HepG2 (cell line): ENCODE results near the gene IFIT2. TPM values are rescaled to one million over a fixed set of nuclear protein-coding genes. Genes with fewer than 3 reads are reported as not detected.

ENCODE experiments used
- ATAC-seq: fragments of 200-7000 bp; cut with Tn5 transposase; 3 replicates; pipeline ENCODE4 v1.9.1; 2020; ENCODE audit warnings: mild to moderate bottlenecking, moderate library complexity
- BruUV-seq: library from RNA; stranded (reverse); fragments of 400-500 nt; replicated peaks from 2 replicates; lab custom pipeline; 2021; lab: Mats Ljungman, UMichigan
- CTCF ChIA-PET: fragments of 300-600 bp; formaldehyde crosslinking; extraction: SDS; loops from one replicate; lab custom pipeline; 2021; ENCODE audit warnings: low total read pairs, inconsistent platforms, low intra/inter-chr PET ratio; lab: Yijun Ruan, JAX
- POLR2A ChIA-PET: fragments of 350-600 bp; sonication (Branson Sonifier 250); formaldehyde crosslinking; loops from one replicate; lab custom pipeline; 2020; ENCODE audit warnings: antibody characterized with exemption, inconsistent platforms; lab: Yijun Ruan, JAX
- DNase-seq: peaks from one replicate; pipeline ENCODE4 v3.0.0-alpha.2; 2015; ENCODE audit warnings: low spot score
- FAIRE-seq: peaks from 3 replicates; lab custom pipeline; 2011; peaks lifted over from hg19 to GRCh38; lab: Jason Lieb, UNC
- H2AFZ ChIP-seq: one replicate; pipeline ENCODE4 v1.6.1; 2011; ENCODE audit warnings: low read length, inconsistent platforms
- H3K27ac ChIP-seq: fragments of 300-600 bp; 3 replicates; pipeline ENCODE4 v1.8.0; 2011; ENCODE audit warnings: mixed run types, mild to moderate bottlenecking, mixed read lengths, low read length, inconsistent platforms; ENCODE audit not compliant: insufficient read depth; ENCODE audit errors: extremely low read length
- H3K27me3 ChIP-seq, 2 experiments: fragments of 200-600 bp in 1 of 2; 2 replicates in 1 of 2; 3 replicates in 1 of 2; pipeline versions ENCODE4 v1.6.0 to v1.8.0; 2011; ENCODE audit warnings: low read length in 2 of 2, mild to moderate bottlenecking in 2 of 2, moderate library complexity in 2 of 2, inconsistent platforms in 1 of 2; ENCODE audit not compliant: insufficient read depth in 2 of 2, control insufficient read depth in 1 of 2
- H3K36me3 ChIP-seq, 2 experiments: fragments of 200-600 bp in 1 of 2; replicated peaks in 1 of 2; 2 replicates in 1 of 2; 3 replicates in 1 of 2; pipeline versions ENCODE4 v1.5.1 to v1.8.0; 2011; ENCODE audit warnings: low read length in 2 of 2, inconsistent platforms in 1 of 2; ENCODE audit not compliant: insufficient read depth in 2 of 2, control insufficient read depth in 1 of 2
- H3K4me1 ChIP-seq: 2 replicates; pipeline ENCODE4 v1.5.1; 2012; ENCODE audit warnings: low read length, inconsistent platforms; ENCODE audit not compliant: insufficient read depth
- H3K4me2 ChIP-seq: 2 replicates; pipeline ENCODE4 v1.6.0; 2011; ENCODE audit warnings: low read depth, low read length, inconsistent platforms
- H3K4me3 ChIP-seq, 3 experiments: fragments of 200-600 bp in 1 of 3; sonication (generic), shearing (Covaris generic) in 1 of 3; replicated peaks in 1 of 3; 2 replicates each; pipeline ENCODE4 v1.5.1; 2011 to 2016; ENCODE audit warnings: low read length in 3 of 3, inconsistent platforms in 2 of 3, low read depth in 2 of 3, mild to moderate bottlenecking in 2 of 3, control low read depth in 1 of 3, mixed read lengths in 1 of 3; ENCODE audit not compliant: insufficient read depth in 1 of 3
- H3K79me2 ChIP-seq: one replicate; pipeline ENCODE4 v1.6.1; 2011; ENCODE audit warnings: low read length, inconsistent platforms; ENCODE audit not compliant: insufficient read depth
- H3K9ac ChIP-seq: 2 replicates; pipeline ENCODE4 v1.6.0; 2011; ENCODE audit warnings: mild to moderate bottlenecking, low read depth, low read length, inconsistent platforms; ENCODE audit not compliant: insufficient read depth
- H3K9me3 ChIP-seq: 2 replicates; pipeline ENCODE4 v1.5.1; 2012; ENCODE audit warnings: mild to moderate bottlenecking, low read length
- H4K20me1 ChIP-seq: 2 replicates; pipeline ENCODE4 v1.6.0; 2011; ENCODE audit warnings: inconsistent platforms, mild to moderate bottlenecking, low read length, moderate library complexity; ENCODE audit not compliant: insufficient read depth
- ARNTL ChIP-seq: sonication (generic); formaldehyde crosslinking; IDR thresholded peaks from 2 replicates; pipeline ENCODE4 v1.4.0; 2020; ENCODE audit warnings: mild to moderate bottlenecking, missing genetic modification reagents
- CCAR2 ChIP-seq: fragments of 200-400 bp; formaldehyde crosslinking; optimal IDR thresholded peaks from 2 replicates; pipeline ENCODE3; 2018; ENCODE audit warnings: low read depth, mild to moderate bottlenecking, low read length, moderate library complexity
- CENPX ChIP-seq: sonication (generic); formaldehyde crosslinking; IDR thresholded peaks from 2 replicates; pipeline ENCODE4 v1.9.0; 2021; ENCODE audit warnings: mild to moderate bottlenecking, missing genetic modification reagents, moderate library complexity
- ESRRA ChIP-seq: sonication (generic); formaldehyde crosslinking; IDR thresholded peaks from 2 replicates; pipeline ENCODE4 v1.5.1; 2020; ENCODE audit warnings: mild to moderate bottlenecking, low read depth, missing genetic modification reagents
- GABPA ChIP-seq, 2 experiments: IDR thresholded peaks; 2 replicates each; pipeline ENCODE4 v1.6.1; 2011 to 2016; ENCODE audit warnings: low read depth in 2 of 2, low read length in 1 of 2, missing biosample characterization in 1 of 2, missing genetic modification characterization in 1 of 2
- MLLT10 ChIP-seq: sonication (generic); formaldehyde crosslinking; IDR thresholded peaks from 2 replicates; pipeline ENCODE4 v1.4.0; 2020; ENCODE audit warnings: missing genetic modification reagents
- SP5 ChIP-seq: IDR thresholded peaks from 2 replicates; pipeline ENCODE4 v1.6.1; 2016; ENCODE audit warnings: low read depth, borderline replicate concordance
- ZKSCAN5 ChIP-seq: sonication (generic); formaldehyde crosslinking; IDR thresholded peaks from 2 replicates; pipeline ENCODE4 v1.5.1; 2020; ENCODE audit warnings: mild to moderate bottlenecking, missing genetic modification reagents
- ZNF235 ChIP-seq: sonication (generic); formaldehyde crosslinking; IDR thresholded peaks from 2 replicates; pipeline ENCODE4 v1.8.1; 2023; ENCODE audit warnings: mild to moderate bottlenecking, missing genetic modification reagents, borderline replicate concordance
- ZNF251 ChIP-seq: sonication (generic); formaldehyde crosslinking; IDR thresholded peaks from 2 replicates; pipeline ENCODE4 v1.9.0; 2021; ENCODE audit warnings: mild to moderate bottlenecking, missing genetic modification reagents
- ZNF30 ChIP-seq: sonication (generic); formaldehyde crosslinking; IDR thresholded peaks from 2 replicates; pipeline ENCODE4 v1.5.0; 2020; ENCODE audit warnings: mild to moderate bottlenecking, missing genetic modification reagents
- ZNF326 ChIP-seq: sonication (generic); formaldehyde crosslinking; IDR thresholded peaks from 2 replicates; pipeline ENCODE4 v1.4.0; 2020; ENCODE audit warnings: missing genetic modification reagents, borderline replicate concordance
- in situ Hi-C: cut with HindIII; loops from 2 replicates; pipeline ENCODE4 v1.10.0; 2017; ENCODE audit warnings: low pct_unique_long_range_greater_than_20kb; ENCODE audit not compliant: extremely low pct_ligation_motif_present
- intact Hi-C: fragments of 100-400 bp; cut with micrococcal nuclease; formaldehyde crosslinking; loops from one replicate; pipeline ENCODE4 v1.10.0; 2022; ENCODE audit not compliant: unreplicated experiment
- polyA plus RNA-seq, 8 experiments: library from polyadenylated mRNA; depleted of rRNA in 3 of 8; stranded (reverse) in 7 of 8; unstranded in 1 of 8; fragments of >200 nt; fragmentation: Illumina TruSeq in 4 of 8; extraction: Trizol in 4 of 8; gene quantifications; 2 replicates each; pipeline versions ENCODE4 v1.2.1 to v1.2.3, GENCODE V29; 2011 to 2016; ENCODE audit warnings: low read depth in 4 of 8, missing spikeins in 1 of 8, mixed read lengths in 1 of 8; ENCODE audit not compliant: insufficient read depth in 1 of 8
- total RNA-seq, 5 experiments: library from RNA; depleted of rRNA; stranded (reverse); fragments of >200 nt; fragmentation: Illumina TruSeq; extraction: Trizol; gene quantifications; 2 replicates each; pipeline ENCODE4 v1.2.3, GENCODE V29; 2016; ENCODE audit warnings: low read depth in 1 of 5
- TF ChIP-seq, protein P1 (sequence below): sonication (generic); formaldehyde crosslinking; IDR thresholded peaks from 2 replicates; pipeline ENCODE4 v1.4.0; 2020; ENCODE audit warnings: missing genetic modification reagents, borderline replicate concordance
- TF ChIP-seq, protein P2 (sequence below): sonication (generic); formaldehyde crosslinking; IDR thresholded peaks from 2 replicates; pipeline ENCODE4 v1.8.0; 2022; ENCODE audit warnings: mild to moderate bottlenecking, missing genetic modification reagents, moderate library complexity

The IFIT2 gene
- total and polyA plus RNA-seq, 2 of the 13 experiments (the other 11 are each of a cell fraction or from before 2014, with no cell fraction given): 0.04 to 0.15 TPM

DNA sequence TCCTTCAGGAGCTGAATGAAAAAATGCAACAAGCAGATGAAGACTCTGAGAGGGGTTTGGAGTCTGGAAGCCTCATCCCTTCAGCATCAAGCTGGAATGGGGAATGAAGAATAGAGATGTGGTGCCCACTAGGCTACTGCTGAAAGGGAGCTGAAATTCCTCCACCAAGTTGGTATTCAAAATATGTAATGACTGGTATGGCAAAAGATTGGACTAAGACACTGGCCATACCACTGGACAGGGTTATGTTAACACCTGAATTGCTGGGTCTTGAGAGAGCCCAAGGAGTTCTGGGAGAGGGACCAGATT is 5.4 kb downstream of the IFIT2 start:
- no TSS peak for BruUV-seq
- H3K4me2 ChIP-seq: no peak overlapping the region
- H3K79me2 ChIP-seq: no peaks in the 10 kb centered on the region
- FAIRE-seq (no peak), DNase-seq (no peak), ATAC-seq (no peak)
- peaks cover 23% of the 10 kb centered on the region for H3K4me1 ChIP-seq
- H3K36me3 ChIP-seq: no peaks in the 10 kb centered on the region
- no peak overlapping the region for H3K27ac ChIP-seq
- no peaks in the 10 kb centered on the region for H4K20me1 ChIP-seq
- H3K9me3 ChIP-seq: no peaks in the 10 kb centered on the region
- POLR2A ChIA-PET: no interaction called here
- in situ Hi-C loops: no loop called here
- H3K9ac ChIP-seq: no peak overlapping the region
- TF ChIP-seq SP5: no peak
- TF ChIP-seq MLLT10 (CRISPR knock-in tag): no peak
- TF ChIP-seq ZNF326 (CRISPR knock-in tag): no peak
- no peak for TF ChIP-seq ESRRA (CRISPR knock-in tag)
- TF ChIP-seq CENPX (CRISPR knock-in tag): no peak
- no peak for TF ChIP-seq ZKSCAN5 (CRISPR knock-in tag)
- TF ChIP-seq GABPA (IDR thresholded peaks at IDR 0.05; ENCODE audit: low read depth, low read length): no peak
- TF ChIP-seq GABPA (CRISPR knock-in tag; IDR thresholded peaks at IDR 0.05; ENCODE audit: low read depth): no peak
- TF ChIP-seq, protein P1, sequence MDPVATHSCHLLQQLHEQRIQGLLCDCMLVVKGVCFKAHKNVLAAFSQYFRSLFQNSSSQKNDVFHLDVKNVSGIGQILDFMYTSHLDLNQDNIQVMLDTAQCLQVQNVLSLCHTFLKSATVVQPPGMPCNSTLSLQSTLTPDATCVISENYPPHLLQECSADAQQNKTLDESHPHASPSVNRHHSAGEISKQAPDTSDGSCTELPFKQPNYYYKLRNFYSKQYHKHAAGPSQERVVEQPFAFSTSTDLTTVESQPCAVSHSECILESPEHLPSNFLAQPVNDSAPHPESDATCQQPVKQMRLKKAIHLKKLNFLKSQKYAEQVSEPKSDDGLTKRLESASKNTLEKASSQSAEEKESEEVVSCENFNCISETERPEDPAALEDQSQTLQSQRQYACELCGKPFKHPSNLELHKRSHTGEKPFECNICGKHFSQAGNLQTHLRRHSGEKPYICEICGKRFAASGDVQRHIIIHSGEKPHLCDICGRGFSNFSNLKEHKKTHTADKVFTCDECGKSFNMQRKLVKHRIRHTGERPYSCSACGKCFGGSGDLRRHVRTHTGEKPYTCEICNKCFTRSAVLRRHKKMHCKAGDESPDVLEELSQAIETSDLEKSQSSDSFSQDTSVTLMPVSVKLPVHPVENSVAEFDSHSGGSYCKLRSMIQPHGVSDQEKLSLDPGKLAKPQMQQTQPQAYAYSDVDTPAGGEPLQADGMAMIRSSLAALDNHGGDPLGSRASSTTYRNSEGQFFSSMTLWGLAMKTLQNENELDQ (CRISPR knock-in tag): no peak
- no peak for TF ChIP-seq ZNF251 (CRISPR knock-in tag)
- TF ChIP-seq ARNTL (CRISPR knock-in tag): no peak
- TF ChIP-seq, protein P2, sequence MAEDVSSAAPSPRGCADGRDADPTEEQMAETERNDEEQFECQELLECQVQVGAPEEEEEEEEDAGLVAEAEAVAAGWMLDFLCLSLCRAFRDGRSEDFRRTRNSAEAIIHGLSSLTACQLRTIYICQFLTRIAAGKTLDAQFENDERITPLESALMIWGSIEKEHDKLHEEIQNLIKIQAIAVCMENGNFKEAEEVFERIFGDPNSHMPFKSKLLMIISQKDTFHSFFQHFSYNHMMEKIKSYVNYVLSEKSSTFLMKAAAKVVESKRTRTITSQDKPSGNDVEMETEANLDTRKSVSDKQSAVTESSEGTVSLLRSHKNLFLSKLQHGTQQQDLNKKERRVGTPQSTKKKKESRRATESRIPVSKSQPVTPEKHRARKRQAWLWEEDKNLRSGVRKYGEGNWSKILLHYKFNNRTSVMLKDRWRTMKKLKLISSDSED (CRISPR knock-in tag): no peak
- TF ChIP-seq ZNF30 (CRISPR knock-in tag): no peak
- TF ChIP-seq ZNF235 (CRISPR knock-in tag): no peak
- TF ChIP-seq CCAR2: no peak
- intact Hi-C loops: no loop called here
- H3K27me3 ChIP-seq: peaks cover 0 to 3% of the 10 kb centered on the region in 2 experiments; a peak in 1 of 5 replicates
- H3K4me3 ChIP-seq: no peak overlapping the region
- CTCF ChIA-PET: no interaction called here
- H2AFZ ChIP-seq: no peak overlapping the region
